Keratinocyte (primary cell): Measurements from ENCODE around the gene SMIM24. TPM values are rescaled to one million over a fixed set of nuclear protein-coding genes. Genes with fewer than 3 reads are reported as not detected.

ENCODE experiments used
- DNase-seq: peaks from one replicate; pipeline ENCODE4 v3.0.0-alpha.2; 2011; ENCODE audit warnings: low read depth, missing footprints, low spot score
- FAIRE-seq: peaks from 2 replicates; lab custom pipeline; 2011; peaks lifted over from hg19 to GRCh38; lab: Jason Lieb, UNC
- H2AFZ ChIP-seq: 2 replicates; pipeline ENCODE4 v1.6.0; 2012; ENCODE audit warnings: low read length, control low read depth, inconsistent platforms; ENCODE audit not compliant: control insufficient read depth
- H3K27ac ChIP-seq: 2 replicates; pipeline ENCODE4 v1.5.1; 2011; ENCODE audit warnings: low read length; ENCODE audit not compliant: control insufficient read depth, insufficient read depth
- H3K27me3 ChIP-seq: 3 replicates; pipeline ENCODE4 v1.6.0; 2011; ENCODE audit warnings: low read length; ENCODE audit not compliant: control insufficient read depth, insufficient read depth; ENCODE audit errors: extremely low read depth
- H3K36me3 ChIP-seq, 2 experiments: 2 replicates in 1 of 2; 3 replicates in 1 of 2; pipeline ENCODE4 v1.5.1; 2011; ENCODE audit warnings: low read length in 2 of 2, mild to moderate bottlenecking in 1 of 2; ENCODE audit not compliant: control insufficient read depth in 2 of 2, insufficient read depth in 2 of 2; ENCODE audit errors: extremely low read depth in 1 of 2
- H3K4me1 ChIP-seq: 3 replicates; pipeline ENCODE4 v1.5.1; 2011; ENCODE audit warnings: low read length; ENCODE audit not compliant: control insufficient read depth, insufficient read depth; ENCODE audit errors: extremely low read depth
- H3K4me2 ChIP-seq: 3 replicates; pipeline ENCODE4 v1.6.0; 2011; ENCODE audit warnings: low read depth, low read length; ENCODE audit not compliant: control insufficient read depth, insufficient read depth; ENCODE audit errors: extremely low read depth
- H3K4me3 ChIP-seq, 3 experiments: fragments of 200-600 bp in 1 of 3; sonication (generic) in 1 of 3; 2 replicates in 2 of 3; 3 replicates in 1 of 3; pipeline ENCODE4 v1.5.1; 2011 to 2016; ENCODE audit warnings: low read length in 3 of 3, mild to moderate bottlenecking in 3 of 3, control low read depth in 2 of 3, inconsistent platforms in 1 of 3, low read depth in 1 of 3, mixed read lengths in 1 of 3, mixed run types in 1 of 3, moderate library complexity in 1 of 3; ENCODE audit not compliant: control insufficient read depth in 2 of 3, insufficient read depth in 2 of 3; ENCODE audit errors: extremely low read depth in 1 of 3
- H3K79me2 ChIP-seq: 2 replicates; pipeline ENCODE4 v1.6.0; 2012; ENCODE audit warnings: low read length; ENCODE audit not compliant: control insufficient read depth, insufficient read depth
- H3K9ac ChIP-seq: 3 replicates; pipeline ENCODE4 v1.6.0; 2011; ENCODE audit warnings: low read length; ENCODE audit not compliant: control insufficient read depth, insufficient read depth; ENCODE audit errors: extremely low read depth
- H3K9me1 ChIP-seq: 3 replicates; pipeline ENCODE4 v1.6.0; 2011; ENCODE audit warnings: low read length; ENCODE audit not compliant: control insufficient read depth, insufficient read depth; ENCODE audit errors: extremely low read depth
- H3K9me3 ChIP-seq: 2 replicates; pipeline ENCODE4 v1.5.1; 2012; ENCODE audit warnings: low read depth, low read length; ENCODE audit not compliant: control insufficient read depth
- H4K20me1 ChIP-seq: 3 replicates; pipeline ENCODE4 v1.6.0; 2011; ENCODE audit warnings: low read length; ENCODE audit not compliant: control insufficient read depth, insufficient read depth; ENCODE audit errors: extremely low read depth
- CTCF ChIP-seq, 3 experiments: IDR thresholded peaks in 1 of 3; conservative IDR thresholded peaks in 1 of 3; optimal IDR thresholded peaks in 1 of 3; 2 replicates in 2 of 3; 3 replicates in 1 of 3; pipeline versions ENCODE3 to v1.5.1; 2011; ENCODE audit warnings: low read length in 3 of 3, mild to moderate bottlenecking in 3 of 3, moderate library complexity in 2 of 3, control low read depth in 1 of 3, inconsistent platforms in 1 of 3; ENCODE audit not compliant: insufficient read depth in 2 of 3; ENCODE audit errors: extremely low read depth in 1 of 3
- EZH2 ChIP-seq: IDR thresholded peaks from one replicate; pipeline ENCODE4 v1.6.1; 2012; ENCODE audit warnings: inconsistent platforms, mild to moderate bottlenecking, low read length, moderate library complexity
- dilution Hi-C: fragments of 300-500 bp; cut with MboI; formaldehyde crosslinking; loops from one replicate; pipeline ENCODE4 v1.7.0; 2020; ENCODE audit warnings: low sequenced_read_pairs; ENCODE audit not compliant: extremely low pct_ligation_motif_present
- polyA plus RNA-seq, 5 experiments: library from polyadenylated mRNA; depleted of rRNA in 3 of 5; stranded (reverse) in 3 of 5; stranded (forward) in 1 of 5; unstranded in 1 of 5; fragments of >200 nt; gene quantifications; 1 replicate in 1 of 5; 2 replicates in 3 of 5; 3 replicates in 1 of 5; pipeline versions ENCODE4 v1.2.1 to v1.2.3, GENCODE V29; 2011 to 2012; ENCODE audit warnings: missing spikeins in 2 of 5, low read depth in 1 of 5, low replicate concordance in 1 of 5

SMIM24 gene
- polyA plus RNA-seq, 1 donor (not counting 4 experiments of a cell fraction or from before 2014, with no cell fraction given) = not detected

DNA sequence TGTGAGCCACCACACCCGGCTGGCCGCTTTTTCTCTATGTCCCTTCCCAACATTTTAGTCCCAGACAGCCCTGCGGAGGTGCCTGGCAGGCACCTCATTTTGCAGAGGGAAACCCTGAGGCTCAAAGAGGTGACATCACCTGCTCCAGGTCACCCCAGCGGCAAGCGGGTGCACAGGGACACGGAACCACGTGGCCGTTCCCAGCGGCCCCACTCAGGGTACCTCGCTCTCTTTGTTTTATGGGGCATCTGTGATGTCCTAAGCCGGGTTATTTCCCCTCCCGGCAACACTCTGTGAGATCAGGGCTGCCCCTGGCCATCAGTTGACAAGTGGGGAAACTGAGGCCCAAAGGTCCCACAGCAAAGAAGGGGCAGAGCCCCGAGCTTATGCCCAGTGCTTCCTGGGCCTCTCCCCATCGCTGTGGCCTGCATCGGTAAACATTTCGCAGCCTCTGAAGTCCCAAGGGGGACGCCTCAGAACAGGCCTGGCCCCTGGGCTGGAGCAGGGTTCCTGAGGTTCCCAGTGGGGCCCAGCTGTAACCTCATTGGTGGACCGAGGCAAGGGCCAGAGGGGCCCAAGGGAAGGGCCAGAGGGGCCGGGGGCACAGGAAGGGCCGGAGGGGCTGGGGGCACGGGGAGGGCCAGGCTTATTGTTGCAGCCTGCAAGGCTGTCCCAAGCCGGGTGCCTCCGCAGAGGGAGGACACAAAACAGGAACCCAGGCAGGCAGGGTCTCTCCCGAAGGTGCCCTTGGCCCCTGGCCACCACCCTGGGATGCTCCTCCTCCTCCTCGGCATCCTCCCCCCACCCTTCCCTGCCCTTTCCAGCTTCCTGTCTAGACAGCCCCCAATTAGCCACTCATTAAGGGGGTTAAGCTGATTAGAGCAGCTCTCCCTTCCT, 39.0 kb downstream of the SMIM24 start:
- Histone ChIP-seq H2AFZ (no peak overlapping the region), H3K9me3 (no peaks in the 10 kb centered on the region), H3K79me2 (peaks cover 25% of the 10 kb centered on the region), H3K36me3 (peaks cover 31% of the 10 kb centered on the region in 2 experiments), H3K27ac (no peak overlapping the region), H3K9me1 (no peaks in the 10 kb centered on the region), H3K27me3 (no peaks in the 10 kb centered on the region), H3K4me2 (no peak overlapping the region), H4K20me1 (peaks cover 13% of the 10 kb centered on the region), H3K4me3 (no peak overlapping the region), H3K4me1 (no peaks in the 10 kb centered on the region), H3K9ac (no peak overlapping the region)
- FAIRE-seq = no peak
- no peak for TF ChIP-seq CTCF (optimal IDR thresholded peaks at IDR 0.05 in 1 of 3, IDR thresholded peaks at IDR 0.05 in 1 of 3, conservative IDR thresholded peaks at IDR 0.05 in 1 of 3; ENCODE audit: extremely low read depth in 1 of 3, insufficient read depth in 2 of 3, low read length in 3 of 3)
- no peak for TF ChIP-seq EZH2
- DNase-seq = no peak
- dilution Hi-C loops = no loop called here

DNA sequence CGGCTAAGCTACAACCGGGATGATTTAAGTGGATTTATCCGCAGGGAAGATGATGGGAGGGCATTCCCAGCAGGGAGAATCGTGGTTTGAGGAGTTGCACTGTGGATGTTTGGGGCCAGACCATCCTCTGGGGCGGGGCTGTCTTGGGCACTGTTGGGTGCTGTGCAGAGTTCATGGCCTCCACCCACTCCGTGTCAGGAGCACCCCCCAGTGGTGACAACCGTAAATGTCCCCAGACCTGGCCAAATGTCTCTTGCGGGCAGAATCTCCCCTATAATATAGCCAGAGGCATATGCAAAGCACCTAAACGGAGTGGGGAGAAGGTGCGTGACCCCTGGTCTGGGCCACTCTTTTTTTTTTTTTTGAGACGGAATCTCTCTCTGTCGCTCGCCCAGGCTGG, 40.2 kb downstream of the SMIM24 start:
- H3K9ac ChIP-seq = no peak overlapping the region
- peaks cover 22% of the 10 kb centered on the region for H3K79me2 ChIP-seq
- no peaks in the 10 kb centered on the region for H3K27me3 ChIP-seq
- no peak overlapping the region for H3K4me2 ChIP-seq
- H3K36me3 ChIP-seq = peaks cover 24% of the 10 kb centered on the region in 2 experiments
- DNase-seq (no peak), FAIRE-seq (peak; percentile 23)
- no peak overlapping the region for H2AFZ ChIP-seq
- peaks cover 10% of the 10 kb centered on the region for H4K20me1 ChIP-seq
- H3K4me3 ChIP-seq = no peak overlapping the region
- TF ChIP-seq CTCF (optimal IDR thresholded peaks at IDR 0.05 in 1 of 3, IDR thresholded peaks at IDR 0.05 in 1 of 3, conservative IDR thresholded peaks at IDR 0.05 in 1 of 3; ENCODE audit: extremely low read depth in 1 of 3, insufficient read depth in 2 of 3, low read length in 3 of 3) (peak; percentile 47 to 76 (median 47)), EZH2 (no peak)
- H3K27ac ChIP-seq = no peak overlapping the region
- peaks cover 5% of the 10 kb centered on the region for H3K4me1 ChIP-seq
- no peaks in the 10 kb centered on the region for H3K9me3 ChIP-seq
- no peaks in the 10 kb centered on the region for H3K9me1 ChIP-seq
- dilution Hi-C loops = no loop called here
